K562 (cell line): ENCODE data around the gene DNAAF8. TPM values are rescaled to one million over a fixed set of nuclear protein-coding genes. Genes with fewer than 3 reads are reported as not detected.

Experiments used
- ARID4B ChIP-seq: sonication (generic); formaldehyde crosslinking; IDR thresholded peaks from 2 replicates; pipeline ENCODE4 v1.8.0; 2022; ENCODE audit warnings: mild to moderate bottlenecking, missing genetic modification reagents
- CXXC5 ChIP-seq: fragments of 250-450 bp; sonication (Bioruptor Pico); IDR thresholded peaks from 2 replicates; pipeline ENCODE4 v1.8.0; 2022; ENCODE audit warnings: inconsistent platforms, mild to moderate bottlenecking, moderate library complexity
- HIVEP1 ChIP-seq: fragments of 250-450 bp; sonication (Bioruptor Pico); IDR thresholded peaks from 2 replicates; pipeline ENCODE4 v1.4.0; 2020; ENCODE audit warnings: mild to moderate bottlenecking
- HNRNPLL ChIP-seq: fragments of 200-400 bp; formaldehyde crosslinking; IDR thresholded peaks from 2 replicates; pipeline ENCODE4 v1.6.1; 2017; ENCODE audit warnings: low read length, low read depth, mild to moderate bottlenecking; ENCODE audit not compliant: poor library complexity, severe bottlenecking
- KLF16 ChIP-seq: IDR thresholded peaks from 2 replicates; pipeline ENCODE4 v1.6.1; 2016; ENCODE audit warnings: antibody characterized with exemption
- MLLT1 ChIP-seq, 2 experiments: fragments of 450-650 bp; IDR thresholded peaks; 2 replicates each; pipeline ENCODE4 v1.6.1; 2016
- NCOA4 ChIP-seq: fragments of 450-650 bp; IDR thresholded peaks from 2 replicates; pipeline ENCODE4 v1.6.1; 2018; ENCODE audit warnings: mild to moderate bottlenecking; ENCODE audit not compliant: partially characterized antibody
- PHF8 ChIP-seq: fragments of 200-600 bp; sonication (generic); IDR thresholded peaks from 2 replicates; pipeline ENCODE4 v1.6.1; 2012; ENCODE audit warnings: mixed run types, mild to moderate bottlenecking, inconsistent platforms, low read length, moderate library complexity, borderline replicate concordance
- SRSF7 ChIP-seq: fragments of 200-400 bp; formaldehyde crosslinking; optimal IDR thresholded peaks from 2 replicates; pipeline ENCODE3; 2017; ENCODE audit warnings: mild to moderate bottlenecking, low read depth, low read length
- SRSF9 ChIP-seq: fragments of 200-400 bp; formaldehyde crosslinking; IDR thresholded peaks from 2 replicates; pipeline ENCODE4 v1.6.1; 2017; ENCODE audit warnings: low read depth, low read length, borderline replicate concordance
- TSC22D4 ChIP-seq: fragments of 450-650 bp; IDR thresholded peaks from 2 replicates; pipeline ENCODE4 v1.6.1; 2016; ENCODE audit warnings: missing genetic modification characterization, missing biosample characterization, control low read depth
- ZNF165 ChIP-seq: fragments of 250-450 bp; sonication (Bioruptor Pico); IDR thresholded peaks from 2 replicates; pipeline ENCODE4 v1.4.0; 2020; ENCODE audit warnings: borderline replicate concordance
- ZNF197 ChIP-seq: fragments of 200-800 bp; sonication (Bioruptor generic); IDR thresholded peaks from 2 replicates; pipeline ENCODE4 v1.6.1; 2016; ENCODE audit warnings: low read depth, missing genetic modification characterization, missing compliant biosample characterization
- ZNF311 ChIP-seq: fragments of 250-450 bp; sonication (Bioruptor Pico); IDR thresholded peaks from 2 replicates; pipeline ENCODE4 v1.4.0; 2020; ENCODE audit warnings: mild to moderate bottlenecking, moderate library complexity
- ZNF431 ChIP-seq: sonication (generic); formaldehyde crosslinking; IDR thresholded peaks from 2 replicates; pipeline ENCODE4 v1.8.0; 2022; ENCODE audit warnings: mild to moderate bottlenecking, missing genetic modification reagents
- ZNF639 ChIP-seq, 2 experiments: fragments of 200-800 bp in 1 of 2; sonication (Bioruptor generic) in 1 of 2; sonication (generic) in 1 of 2; formaldehyde crosslinking in 1 of 2; IDR thresholded peaks in 1 of 2; conservative IDR thresholded peaks in 1 of 2; 2 replicates each; pipeline versions ENCODE4 v1.5.0 to v1.6.1; 2016 to 2020; ENCODE audit warnings: missing compliant biosample characterization in 1 of 2, missing genetic modification characterization in 1 of 2, missing genetic modification reagents in 1 of 2
- ZNF699 ChIP-seq: fragments of 250-450 bp; sonication (Bioruptor Pico); IDR thresholded peaks from 2 replicates; pipeline ENCODE4 v1.8.0; 2021; ENCODE audit warnings: mild to moderate bottlenecking, moderate library complexity; ENCODE audit not compliant: insufficient replicate concordance
- polyA plus RNA-seq, 8 experiments: library from polyadenylated mRNA; depleted of rRNA in 4 of 8; stranded (reverse) in 5 of 8; unstranded in 3 of 8; fragments of >200 nt; fragmentation: Nextera tagmentation in 2 of 8; fragmentation: Illumina TruSeq in 1 of 8; extraction: Ambion mirVana in 2 of 8; extraction: Trizol in 1 of 8; gene quantifications; 2 replicates each; pipeline versions ENCODE4 v1.2.1 to v1.2.3, GENCODE V29; 2011 to 2014; ENCODE audit warnings: inconsistent platforms in 1 of 8, missing spikeins in 1 of 8
- total RNA-seq, 7 experiments: library from RNA; depleted of rRNA in 6 of 7; stranded (reverse); fragments of >200 nt in 6 of 7; fragmentation: Illumina TruSeq in 2 of 7; extraction: Trizol in 2 of 7; gene quantifications; 2 replicates each; pipeline versions ENCODE4 v1.2.1 to v1.2.3, GENCODE V29; 2011 to 2021; ENCODE audit warnings: low replicate concordance in 1 of 7

Gene DNAAF8
- total and polyA plus RNA-seq, 9 of the 15 experiments (the other 6 are each of a cell fraction or from before 2014, with no cell fraction given): 0.04 to 0.12 (median 0.10) TPM; not detected in 6

GRCh38 chr16:4766875-4767628 is 32.7 kb downstream of the DNAAF8 start, which contains the start of gene ZNF500 (continued):
- peak; percentile 59; the same call in 1 of the 2 replicates for TF ChIP-seq ARID4B
- TF ChIP-seq TSC22D4 (tag): no peak
- TF ChIP-seq ZNF197 (CRISPR knock-in tag): no peak; the same call in 1 of the 2 replicates
- peak; percentile 86 for TF ChIP-seq CXXC5
- peak; percentile 55; the same call in 1 of the 2 replicates for TF ChIP-seq ZNF431 (CRISPR knock-in tag)
- no peak for TF ChIP-seq ZNF699
- peak; percentile 91; the same call in 1 of the 2 replicates for TF ChIP-seq PHF8
- no peak for TF ChIP-seq KLF16
- no peak for TF ChIP-seq NCOA4
- no peak for TF ChIP-seq SRSF7
- peak in 1 of 2 experiments; percentile 40; a peak in 1 of 4 replicates for TF ChIP-seq ZNF639 (CRISPR knock-in tag; conservative IDR thresholded peaks at IDR 0.05 in 1 of 2, IDR thresholded peaks at IDR 0.05 in 1 of 2)
- TF ChIP-seq ZNF165 (CRISPR knock-in tag): no peak
- TF ChIP-seq MLLT1 (IDR thresholded peaks at IDR 0.05): peak in 1 of 2 experiments; percentile 84; a peak in 1 of 4 replicates
- TF ChIP-seq HNRNPLL: peak; percentile 31
- no peak for TF ChIP-seq SRSF9
- no peak for TF ChIP-seq HIVEP1 (CRISPR knock-in tag)
- TF ChIP-seq ZNF311 (CRISPR knock-in tag): no peak
